ENCODE data around the gene POLR3H.

Gene POLR3H

GRCh38 chr22:41535244-41535643 lies 9.0 kb downstream of the POLR3H start:
- DNase-seq (ENCODE audit: low read depth): no peak

DNA sequence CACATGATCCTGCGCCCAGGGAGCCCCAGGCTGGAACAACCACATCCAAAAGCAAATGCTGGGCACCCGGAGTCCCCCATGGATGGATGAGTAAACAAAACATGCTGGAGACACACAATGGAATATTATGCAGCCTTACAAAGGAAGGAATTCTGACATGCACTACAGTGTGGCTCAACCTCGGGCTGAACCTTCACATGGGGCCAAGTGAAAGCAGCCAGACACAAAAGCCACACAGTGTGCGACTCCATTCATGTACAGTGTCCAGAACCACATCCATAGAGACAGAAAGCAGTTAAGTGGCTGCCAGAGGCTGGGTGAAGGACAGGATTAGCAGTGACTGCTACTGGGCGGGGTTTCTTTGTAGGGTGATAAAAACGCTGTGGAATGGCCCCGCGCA lies 10.1 kb downstream of the POLR3H start:
- DNase-seq (ENCODE audit: low read depth): no peak

DNA sequence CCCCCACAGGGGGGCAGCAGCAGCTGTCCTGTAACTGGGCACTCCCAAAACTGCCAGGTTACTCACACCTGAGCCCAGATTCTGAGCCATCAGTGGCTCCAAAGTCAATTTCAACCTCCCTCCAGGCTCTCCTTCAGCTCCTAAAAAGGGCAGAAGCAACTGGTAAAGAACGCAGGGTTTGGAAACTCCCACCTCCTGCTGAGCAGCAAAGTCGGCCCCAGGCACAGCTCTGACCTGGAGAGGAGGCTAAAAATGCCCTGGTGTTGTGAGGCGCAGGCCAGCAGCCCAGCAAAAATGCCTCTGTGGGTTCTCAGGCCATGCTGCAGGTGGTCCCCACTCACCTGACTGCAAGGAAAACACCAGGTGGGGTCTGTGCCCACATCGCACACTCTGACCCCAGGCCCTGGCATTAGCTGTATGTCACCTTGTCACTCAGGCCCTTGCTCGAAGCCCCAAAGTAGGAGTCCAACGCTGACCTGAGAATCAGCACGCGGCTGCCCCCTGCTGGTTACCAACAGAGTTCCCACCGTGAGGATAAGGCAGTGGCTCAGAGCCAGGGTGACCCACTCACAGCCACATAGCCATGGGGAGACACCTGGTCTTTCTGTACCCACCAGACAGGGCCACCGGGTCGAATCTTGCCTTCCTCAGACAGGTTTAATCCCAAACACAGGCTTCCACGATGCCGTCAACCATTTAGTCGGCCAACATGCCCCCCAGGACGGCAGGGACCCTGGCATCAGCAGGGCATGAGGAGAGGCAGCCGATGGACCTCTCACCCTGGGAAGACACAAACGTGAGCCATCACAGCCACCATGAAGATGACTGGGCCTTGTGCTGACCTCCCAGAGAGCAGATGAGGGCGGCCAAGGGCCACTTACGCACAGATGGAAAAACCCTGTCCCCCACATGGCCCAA lies 11.1 kb downstream of the POLR3H start:
- DNase-seq (ENCODE audit: low read depth): peak; percentile 67

DNA sequence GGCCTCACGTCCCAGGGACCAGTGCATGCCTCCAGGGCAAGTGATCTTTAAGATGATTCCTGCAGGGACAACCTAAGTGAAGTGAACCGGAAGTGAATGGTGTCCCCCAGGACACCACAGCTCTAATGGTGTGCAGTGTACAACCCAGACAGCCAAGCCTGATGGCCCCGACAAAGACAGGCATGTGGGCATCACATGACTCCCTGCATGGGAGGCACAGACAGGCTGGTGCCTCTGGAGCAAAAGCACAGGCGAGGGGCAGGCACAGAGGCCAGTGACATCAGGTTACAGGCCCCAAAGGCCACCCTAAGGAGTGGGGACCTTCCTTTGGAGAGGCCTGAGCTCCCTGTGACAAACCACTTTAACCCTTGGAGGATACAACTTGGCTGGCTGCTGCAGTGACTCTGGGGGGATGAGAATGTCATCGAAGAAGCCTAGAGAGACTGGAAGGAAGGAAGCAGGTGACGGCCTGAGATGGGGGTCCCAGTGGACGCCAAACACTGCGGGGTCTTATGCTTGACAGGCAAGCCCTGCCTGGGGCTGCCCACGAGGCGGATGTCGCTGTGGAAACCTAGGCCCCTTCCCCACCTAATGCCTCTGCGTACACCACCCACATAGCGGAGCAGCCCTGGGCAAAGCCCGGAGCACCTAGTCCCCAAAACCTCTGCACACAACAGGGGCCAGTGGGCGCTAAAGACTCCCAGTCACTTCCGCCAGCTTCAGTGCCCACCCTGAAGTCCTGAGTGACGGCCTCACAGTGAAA lies 12.4 kb downstream of the POLR3H start:
- no peak for DNase-seq (ENCODE audit: low read depth)

DNA sequence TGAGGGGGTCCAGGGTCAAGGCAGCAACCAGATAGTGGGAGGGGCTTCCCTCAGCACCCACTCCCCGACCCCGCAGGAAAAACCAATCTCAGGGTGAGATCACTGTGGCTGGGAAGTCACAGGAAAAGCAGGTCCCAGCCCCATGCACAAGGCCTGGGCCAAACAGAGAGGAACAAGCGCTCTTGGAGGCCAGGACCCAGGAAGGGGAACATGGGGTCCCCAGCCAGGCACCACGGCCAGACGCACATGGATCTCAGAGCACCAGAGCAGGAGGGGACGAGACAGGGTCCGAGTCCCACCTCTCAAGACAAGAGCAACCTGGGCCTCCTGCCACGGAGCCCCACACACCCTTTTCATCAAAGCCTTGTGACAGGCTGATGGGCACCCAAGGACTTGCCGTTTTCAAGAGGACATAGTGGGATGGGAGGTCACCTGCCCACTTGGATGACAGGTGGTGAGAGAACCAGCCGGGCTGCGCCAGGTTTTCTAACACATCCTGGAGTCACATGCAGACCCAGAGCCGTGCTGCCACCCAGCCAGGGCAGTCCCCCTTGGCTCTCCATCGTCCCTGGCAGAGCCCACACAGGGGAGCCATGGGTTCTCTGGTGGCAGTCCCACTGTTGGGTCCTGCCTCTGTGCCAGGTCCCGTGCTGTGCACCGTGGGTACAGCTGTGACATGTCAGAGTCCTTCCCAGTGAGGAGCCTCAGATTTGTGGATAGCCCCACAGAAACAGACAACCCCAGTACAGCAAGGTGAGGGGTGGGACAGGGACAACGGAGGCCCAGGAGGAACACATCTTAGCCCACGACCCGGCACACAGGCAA lies 13.2 kb downstream of the POLR3H start:
- DNase-seq (ENCODE audit: low read depth): no peak

DNA sequence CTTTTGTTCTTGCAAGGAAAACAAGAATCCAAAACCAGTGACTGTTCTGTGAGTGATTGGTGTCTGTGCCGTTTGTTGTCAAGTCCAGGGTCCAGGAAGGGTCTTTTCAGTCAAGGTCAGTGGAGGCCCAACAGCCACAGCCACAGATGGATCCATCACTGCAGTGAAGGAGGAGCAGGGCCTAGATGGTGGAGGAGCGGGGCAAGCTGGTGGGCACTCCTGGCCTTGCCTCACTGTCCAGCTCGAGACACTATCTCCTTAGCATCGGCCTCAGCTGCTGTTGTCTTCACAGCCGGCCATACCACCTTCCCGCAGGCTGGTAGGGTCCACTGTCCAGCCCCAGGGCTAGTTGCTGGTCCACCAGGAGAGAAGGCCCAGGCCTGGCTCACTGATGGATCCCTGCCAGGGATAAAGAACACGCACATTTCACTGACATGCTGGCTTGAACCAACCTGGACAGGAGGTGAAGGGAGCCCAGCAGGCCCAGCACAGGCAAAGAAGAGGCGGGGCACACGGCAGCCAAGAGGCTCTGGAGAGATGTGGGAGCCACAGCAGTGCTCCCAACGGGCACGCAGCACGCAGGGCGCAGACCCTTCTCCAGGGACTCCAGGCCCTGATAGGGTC lies 15.2 kb downstream of the POLR3H start:
- no peak for DNase-seq (ENCODE audit: low read depth)

- no peak for DNase-seq (ENCODE audit: low read depth)
Measured at GRCh38 chr22:41528132-41528766, 16.0 kb downstream of the POLR3H start.

GRCh38 chr22:41526830-41527799 lies 17.2 kb downstream of the POLR3H start:
- DNase-seq (ENCODE audit: low read depth): peak; percentile 60

GRCh38 chr22:41526226-41526829 lies 17.9 kb downstream of the POLR3H start:
- DNase-seq (ENCODE audit: low read depth): no peak

DNA sequence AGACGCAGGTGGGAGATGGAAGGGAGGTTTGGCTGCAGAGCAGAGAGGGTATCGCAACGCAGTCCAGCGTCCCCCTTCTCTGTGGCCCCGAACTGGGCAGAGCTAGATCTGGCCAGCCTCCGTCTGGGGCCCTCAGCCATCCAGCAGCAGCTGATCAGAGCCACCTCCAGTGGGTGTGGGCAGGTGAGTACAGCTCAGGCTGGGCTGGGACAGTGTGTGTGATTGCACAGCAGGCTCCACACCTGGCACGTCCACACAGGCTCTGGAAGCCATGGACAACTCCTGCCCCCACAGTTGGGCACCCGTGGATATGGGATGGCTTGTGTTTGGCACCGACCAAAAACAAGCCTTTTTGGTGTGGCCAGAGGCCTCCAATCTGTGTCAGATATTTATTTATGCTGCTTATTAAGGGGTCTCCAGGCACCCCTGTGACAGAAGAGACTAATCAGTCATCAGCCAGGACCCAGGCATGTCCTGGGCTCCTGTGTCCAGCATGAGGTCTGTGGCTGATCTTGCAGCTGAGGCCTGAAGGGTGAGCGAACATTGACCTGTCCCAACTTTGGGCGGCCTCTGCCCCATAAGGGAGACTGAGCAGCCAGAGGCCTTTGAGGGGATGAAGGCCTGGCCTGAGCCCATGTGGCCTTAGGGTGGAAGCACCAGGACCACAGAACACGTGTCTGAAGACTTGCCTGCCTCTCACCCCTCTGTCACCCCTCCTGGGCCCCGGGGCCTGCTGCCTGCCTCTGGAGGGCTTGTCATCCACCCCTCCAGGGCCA lies 18.6 kb downstream of the POLR3H start:
- DNase-seq (ENCODE audit: low read depth): no peak

- peak; percentile 51 for DNase-seq (ENCODE audit: low read depth)
Measured at GRCh38 chr22:41524809-41525449, 19.3 kb downstream of the POLR3H start.

- DNase-seq (ENCODE audit: low read depth): no peak
Measured at GRCh38 chr22:41524251-41524661, 20.0 kb downstream of the POLR3H start.

GRCh38 chr22:41523464-41524221 lies 20.6 kb downstream of the POLR3H start:
- DNase-seq (ENCODE audit: low read depth): no peak

- DNase-seq (ENCODE audit: low read depth): no peak
Measured at GRCh38 chr22:41522813-41523212, 21.5 kb downstream of the POLR3H start.

DNA sequence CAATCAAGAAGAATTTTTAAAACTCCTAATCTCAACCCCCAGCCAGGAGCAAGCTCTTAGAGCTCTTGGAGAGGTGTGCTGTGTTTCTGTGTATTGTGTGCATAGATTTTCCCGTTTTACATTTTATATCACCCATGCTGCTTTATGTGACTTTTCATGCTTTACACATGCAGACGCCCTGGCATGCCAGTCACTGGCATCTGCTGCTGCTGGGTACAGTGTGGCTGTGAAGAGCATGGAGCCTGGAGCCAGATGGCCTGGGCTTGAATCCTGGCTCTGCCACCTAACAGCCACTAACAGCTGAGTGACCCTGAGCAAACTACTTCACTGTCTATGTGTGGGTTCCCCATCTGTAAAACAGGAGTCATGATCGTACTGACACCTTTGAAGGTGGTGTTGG lies 23.1 kb downstream of the POLR3H start:
- DNase-seq (ENCODE audit: low read depth): no peak

GRCh38 chr22:41518048-41518347 lies 26.3 kb downstream of the POLR3H start:
- DNase-seq (ENCODE audit: low read depth): no peak

DNA sequence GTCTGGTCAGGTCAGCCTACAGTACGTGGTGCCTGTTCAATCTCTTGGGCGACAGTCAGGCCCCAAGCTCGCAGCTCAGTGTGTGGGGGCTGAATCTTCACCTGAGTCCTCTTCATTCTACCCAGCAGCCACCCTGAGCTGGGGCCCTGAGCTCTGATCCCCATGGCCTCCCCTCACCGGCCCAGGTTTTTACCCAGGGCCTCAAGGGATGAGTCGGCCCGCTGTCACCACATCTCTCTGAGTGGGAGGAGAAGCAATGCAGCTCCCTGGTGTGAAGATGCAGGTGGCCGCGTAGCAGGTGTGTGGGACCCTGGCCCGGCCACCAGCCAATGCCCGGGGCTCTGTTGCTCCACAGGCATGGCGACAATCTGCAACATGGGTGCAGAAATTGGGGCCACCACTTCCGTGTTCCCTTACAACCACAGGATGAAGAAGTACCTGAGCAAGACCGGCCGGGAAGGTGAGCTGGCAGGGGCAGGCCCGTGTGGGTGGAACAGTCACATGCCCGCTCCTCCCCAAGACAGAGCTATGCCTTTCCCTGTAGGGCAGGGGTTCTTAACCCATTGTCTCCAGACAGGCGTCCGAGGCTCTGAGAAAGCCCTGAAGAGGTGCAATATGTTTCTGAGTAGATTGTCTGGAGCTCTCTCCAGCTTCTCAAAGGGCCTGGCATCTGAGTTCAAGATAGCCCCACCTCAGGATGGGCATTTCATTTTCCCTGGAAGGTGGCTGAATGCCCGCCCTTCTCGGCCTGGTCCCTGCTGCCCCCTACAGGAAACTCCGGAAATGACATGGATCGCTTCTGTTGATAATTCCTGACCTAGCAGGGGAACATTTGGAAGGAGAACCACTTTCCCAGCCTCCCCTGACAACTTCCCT lies 26.9 kb downstream of the POLR3H start:
- peak; percentile 40 for DNase-seq (ENCODE audit: low read depth)
